ENCODE measurements around the gene ZNF749.

The ZNF749 gene

DNA sequence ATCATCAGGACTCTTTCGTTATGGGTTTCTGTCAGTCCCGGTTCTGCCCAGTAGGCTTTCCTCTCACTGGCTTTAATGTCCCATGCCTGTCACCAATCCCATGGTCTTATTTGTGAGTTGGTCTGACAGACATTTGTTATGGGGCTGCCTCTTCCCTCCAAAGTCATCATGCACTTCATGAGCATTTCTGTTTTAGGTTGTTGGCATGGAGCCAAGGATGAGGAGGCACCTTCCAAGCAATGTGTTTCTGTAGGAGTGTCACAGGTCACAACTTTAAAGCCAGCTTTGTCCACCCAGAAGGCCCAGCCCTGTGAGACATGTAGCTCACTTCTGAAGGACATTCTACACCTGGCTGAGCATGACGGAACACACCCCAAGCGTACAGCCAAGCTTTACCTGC, 15.7 kb upstream of the ZNF749 start:
- Histone ChIP-seq H3K9me3 (ENCODE audit: control insufficient read depth in 5 of 5, low read length in 5 of 5) (peaks cover 34 to 71% (median 49%) of the 10 kb centered on the region in 5 donors), H3K4me3 (ENCODE audit: low read depth in 1 of 5, low read length in 5 of 5) (peak overlapping the region in 4 of 5 donors; percentile 32 to 50 (median 40)), H3K36me3 (ENCODE audit: control insufficient read depth in 5 of 5, insufficient read depth in 5 of 5, low read length in 5 of 5) (peaks cover 33 to 64% (median 50%) of the 10 kb centered on the region in 5 donors)

DNA sequence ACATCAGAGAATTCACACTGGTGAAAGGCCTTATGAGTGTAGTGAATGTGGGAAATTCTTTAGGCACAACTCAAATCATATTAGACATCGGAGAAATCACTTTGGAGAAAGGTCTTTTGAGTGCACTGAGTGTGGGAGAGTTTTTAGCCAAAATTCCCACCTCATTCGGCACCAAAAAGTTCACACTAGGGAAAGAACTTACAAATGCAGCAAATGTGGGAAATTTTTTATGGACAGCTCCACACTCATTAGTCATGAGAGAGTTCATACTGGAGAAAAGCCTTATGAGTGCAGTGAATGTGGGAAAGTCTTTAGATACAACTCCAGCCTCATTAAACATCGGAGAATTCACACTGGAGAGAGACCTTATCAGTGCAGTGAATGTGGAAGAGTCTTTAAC, 14.1 kb upstream of the ZNF749 start:
- peaks cover 0 to 13% (median 0%) of the 10 kb centered on the region in 5 donors for H3K27me3 ChIP-seq (ENCODE audit: control insufficient read depth in 5 of 5, insufficient read depth in 4 of 5, low read length in 5 of 5)
- no peak overlapping the region for H3K27ac ChIP-seq (ENCODE audit: low read depth, low read length)
- H3K4me3 ChIP-seq (ENCODE audit: low read depth in 1 of 5, low read length in 5 of 5): peak overlapping the region in 3 of 5 donors; percentile 11 to 50 (median 32)
- H3K36me3 ChIP-seq (ENCODE audit: control insufficient read depth in 5 of 5, insufficient read depth in 5 of 5, low read length in 5 of 5): peaks cover 33 to 51% (median 44%) of the 10 kb centered on the region in 5 donors
- H3K9ac ChIP-seq (ENCODE audit: low read length in 5 of 5): peak overlapping the region in 1 of 5 donors; percentile 85
- peaks cover 34 to 73% (median 44%) of the 10 kb centered on the region in 5 donors for H3K9me3 ChIP-seq (ENCODE audit: control insufficient read depth in 5 of 5, low read length in 5 of 5)
- H3K4me1 ChIP-seq (ENCODE audit: control insufficient read depth in 5 of 5, insufficient read depth in 5 of 5, low read length in 5 of 5): peaks cover 0 to 13% (median 0%) of the 10 kb centered on the region in 5 donors

More for the DNA sequence above, 15.7 kb upstream of the ZNF749 start:
- Histone ChIP-seq H3K27ac (ENCODE audit: low read depth, low read length) (no peak overlapping the region), H3K9ac (ENCODE audit: low read length in 5 of 5) (no peak overlapping the region), H3K4me1 (ENCODE audit: control insufficient read depth in 5 of 5, insufficient read depth in 5 of 5, low read length in 5 of 5) (peaks cover 0 to 13% (median 0%) of the 10 kb centered on the region in 5 donors), H3K27me3 (ENCODE audit: control insufficient read depth in 5 of 5, insufficient read depth in 4 of 5, low read length in 5 of 5) (peaks cover 0 to 13% (median 0%) of the 10 kb centered on the region in 5 donors)

DNA sequence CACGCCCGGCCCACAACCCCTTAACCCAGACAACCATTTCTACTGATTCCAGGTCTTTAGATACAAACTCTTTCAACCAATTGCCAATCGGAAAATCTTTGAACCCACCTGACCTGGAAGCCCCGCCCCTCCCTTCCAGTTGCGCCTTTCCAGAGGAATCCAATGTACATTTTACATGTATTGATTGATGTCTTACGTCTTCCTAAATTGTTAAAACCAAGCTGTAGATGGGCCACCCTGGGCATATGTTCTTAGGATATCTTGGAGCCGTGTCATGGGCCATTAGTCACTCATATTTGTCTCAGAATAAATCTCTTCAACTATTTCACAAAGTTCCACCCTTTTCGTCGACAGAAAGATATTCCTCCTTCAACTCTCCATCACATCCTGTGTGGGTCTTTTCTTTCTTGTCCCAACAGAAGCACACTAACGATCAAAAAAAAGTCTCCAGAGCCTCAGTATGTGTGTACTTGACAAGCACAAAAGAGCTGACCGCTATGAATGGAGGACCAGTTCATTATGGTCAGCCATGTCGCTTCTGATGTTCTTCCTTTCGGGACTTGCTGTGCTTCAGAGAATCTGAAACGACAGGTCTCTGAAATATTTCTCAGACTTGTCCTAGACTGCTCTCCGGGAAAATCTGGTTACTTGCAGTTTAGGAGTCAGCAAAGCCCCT, 601 bp upstream of the ZNF749 start:
- Histone ChIP-seq H3K9me3 (ENCODE audit: control insufficient read depth in 5 of 5, low read length in 5 of 5) (peaks cover 0 to 6% (median 0%) of the 10 kb centered on the region in 5 donors), H3K4me1 (ENCODE audit: control insufficient read depth in 5 of 5, insufficient read depth in 5 of 5, low read length in 5 of 5) (peaks cover 4 to 22% (median 19%) of the 10 kb centered on the region in 5 donors), H3K36me3 (ENCODE audit: control insufficient read depth in 5 of 5, insufficient read depth in 5 of 5, low read length in 5 of 5) (peaks cover 0 to 14% (median 11%) of the 10 kb centered on the region in 5 donors), H3K4me3 (ENCODE audit: low read depth in 1 of 5, low read length in 5 of 5) (peak overlapping the region; percentile 79 to 96 (median 94)), H3K9ac (ENCODE audit: low read length in 5 of 5) (peak overlapping the region in 4 of 5 donors; percentile 83 to 91 (median 88)), H3K27ac (ENCODE audit: low read depth, low read length) (no peak overlapping the region), H3K27me3 (ENCODE audit: control insufficient read depth in 5 of 5, insufficient read depth in 4 of 5, low read length in 5 of 5) (no peaks in the 10 kb centered on the region)

DNA sequence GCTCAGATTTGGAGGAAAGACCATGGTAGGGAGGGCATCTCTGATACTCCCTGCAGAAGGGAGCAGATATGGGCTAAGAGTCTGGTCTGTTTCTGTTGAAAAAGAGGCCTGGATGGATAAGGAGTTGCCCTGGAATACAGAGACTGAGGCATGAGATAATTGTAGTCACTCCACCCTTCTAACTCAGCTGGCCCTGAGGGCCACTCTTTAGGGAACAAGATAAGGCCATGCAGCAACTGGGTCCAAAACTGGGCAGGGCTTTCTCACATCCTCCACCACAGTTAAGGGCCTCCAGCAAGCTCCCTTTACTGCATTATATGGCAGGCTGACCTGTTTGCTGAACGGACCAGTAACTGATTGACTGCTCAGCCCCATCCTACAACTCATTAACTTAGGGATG, 1.3 kb downstream of the ZNF749 start:
- Histone ChIP-seq H3K27ac (ENCODE audit: low read depth, low read length) (no peak overlapping the region), H3K9me3 (ENCODE audit: control insufficient read depth in 5 of 5, low read length in 5 of 5) (peaks cover under 1 to 20% (median 4%) of the 10 kb centered on the region in 5 donors), H3K4me1 (ENCODE audit: control insufficient read depth in 5 of 5, insufficient read depth in 5 of 5, low read length in 5 of 5) (peaks cover 4 to 22% (median 19%) of the 10 kb centered on the region in 5 donors), H3K4me3 (ENCODE audit: low read depth in 1 of 5, low read length in 5 of 5) (peak overlapping the region; percentile 83 to 96 (median 94)), H3K27me3 (ENCODE audit: control insufficient read depth in 5 of 5, insufficient read depth in 4 of 5, low read length in 5 of 5) (no peaks in the 10 kb centered on the region), H3K36me3 (ENCODE audit: control insufficient read depth in 5 of 5, insufficient read depth in 5 of 5, low read length in 5 of 5) (peaks cover 0 to 14% (median 11%) of the 10 kb centered on the region in 5 donors), H3K9ac (ENCODE audit: low read length in 5 of 5) (peak overlapping the region in 2 of 5 donors; percentile 83 to 87)

DNA sequence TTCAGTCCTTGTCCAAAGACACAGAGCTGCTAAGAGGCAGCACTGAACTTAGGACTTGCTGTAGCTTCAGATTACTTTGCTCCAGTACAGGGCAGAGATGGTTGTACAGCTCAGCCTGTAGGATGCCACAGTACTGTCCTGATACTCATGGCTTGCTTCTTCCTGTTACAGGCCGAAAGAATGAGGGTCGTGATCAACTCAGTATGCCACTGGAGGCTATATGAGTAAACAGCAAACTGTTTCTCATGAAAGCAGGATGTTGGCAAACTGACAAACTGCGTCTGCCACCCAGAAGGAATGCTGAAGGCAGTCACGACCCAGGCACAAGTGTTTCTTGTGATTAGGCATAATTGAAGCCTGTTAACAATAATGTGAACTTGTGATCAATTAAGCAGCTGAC, 2.8 kb downstream of the ZNF749 start:
- H3K9me3 ChIP-seq (ENCODE audit: control insufficient read depth in 5 of 5, low read length in 5 of 5): peaks cover 4 to 34% (median 12%) of the 10 kb centered on the region in 5 donors
- peaks cover 0 to 24% (median 15%) of the 10 kb centered on the region in 5 donors for H3K36me3 ChIP-seq (ENCODE audit: control insufficient read depth in 5 of 5, insufficient read depth in 5 of 5, low read length in 5 of 5)
- H3K27me3 ChIP-seq (ENCODE audit: control insufficient read depth in 5 of 5, insufficient read depth in 4 of 5, low read length in 5 of 5): no peaks in the 10 kb centered on the region
- no peak overlapping the region for H3K9ac ChIP-seq (ENCODE audit: low read length in 5 of 5)
- H3K4me1 ChIP-seq (ENCODE audit: control insufficient read depth in 5 of 5, insufficient read depth in 5 of 5, low read length in 5 of 5): peaks cover 4 to 22% (median 19%) of the 10 kb centered on the region in 5 donors
- no peak overlapping the region for H3K4me3 ChIP-seq (ENCODE audit: low read depth in 1 of 5, low read length in 5 of 5)
- H3K27ac ChIP-seq (ENCODE audit: low read depth, low read length): no peak overlapping the region

DNA sequence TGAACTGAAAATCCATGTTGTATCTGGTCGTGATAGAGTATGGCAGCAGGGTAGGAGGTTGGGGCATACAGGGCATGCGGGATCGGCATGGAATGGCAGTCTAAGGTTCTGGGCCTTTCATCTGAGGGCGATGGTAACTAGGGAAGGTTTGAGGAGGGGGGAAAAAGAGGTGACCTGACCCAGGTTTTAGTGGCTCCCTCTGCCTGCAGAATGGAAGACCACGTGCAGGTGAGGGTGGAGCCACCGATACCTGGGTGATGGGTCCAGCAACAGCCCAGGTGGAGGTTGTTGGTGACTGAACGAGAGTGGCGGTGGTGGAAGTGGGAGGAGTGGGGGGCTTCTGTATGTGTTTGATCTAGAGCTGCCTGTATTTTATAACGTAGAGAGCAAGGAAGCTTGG, 3.8 kb downstream of the ZNF749 start:
- peaks cover 14 to 44% (median 21%) of the 10 kb centered on the region in 5 donors for H3K9me3 ChIP-seq (ENCODE audit: control insufficient read depth in 5 of 5, low read length in 5 of 5)
- H3K4me1 ChIP-seq (ENCODE audit: control insufficient read depth in 5 of 5, insufficient read depth in 5 of 5, low read length in 5 of 5): peaks cover 5 to 22% (median 19%) of the 10 kb centered on the region in 5 donors
- H3K36me3 ChIP-seq (ENCODE audit: control insufficient read depth in 5 of 5, insufficient read depth in 5 of 5, low read length in 5 of 5): peaks cover 3 to 34% (median 25%) of the 10 kb centered on the region in 5 donors

DNA sequence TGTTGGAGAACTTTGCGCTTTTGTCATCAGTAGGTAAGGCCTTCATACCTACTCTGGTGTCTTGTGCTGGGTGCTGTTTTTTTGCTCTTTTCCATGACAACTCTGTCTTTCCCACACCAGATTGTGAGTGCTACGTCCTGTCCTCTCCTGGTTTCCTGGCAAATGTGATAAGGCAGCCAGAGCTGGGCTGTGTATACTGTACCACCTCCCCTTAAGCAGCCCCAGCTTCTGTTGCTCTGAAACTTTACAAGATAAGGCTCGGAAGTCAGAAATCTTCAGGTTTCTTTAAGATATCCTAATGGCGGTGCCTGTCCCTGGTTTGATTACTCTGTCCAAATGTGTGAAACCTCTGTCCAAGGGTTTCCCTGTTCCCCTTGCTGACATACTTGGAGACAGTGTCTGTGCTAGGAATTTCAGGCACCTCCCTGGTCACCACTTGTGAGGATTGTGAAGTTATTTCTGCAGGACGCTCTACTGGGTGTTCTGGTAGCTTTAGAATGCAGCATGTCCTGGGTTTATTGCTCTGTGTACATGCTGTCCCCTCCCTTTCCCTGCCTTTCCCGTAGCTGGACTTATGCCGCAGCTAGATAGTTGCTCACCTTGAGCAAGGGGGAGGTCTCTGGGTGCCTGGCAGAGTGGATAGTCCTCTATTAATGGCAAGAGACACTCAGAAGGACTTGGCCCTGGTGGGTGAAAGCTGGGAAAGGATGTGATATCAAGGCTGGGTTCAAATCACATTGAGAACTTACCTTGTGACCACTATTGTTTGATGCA, 7.0 kb downstream of the ZNF749 start:
- H3K27ac ChIP-seq (ENCODE audit: low read depth, low read length): no peak overlapping the region
- peaks cover 25 to 73% (median 39%) of the 10 kb centered on the region in 5 donors for H3K9me3 ChIP-seq (ENCODE audit: control insufficient read depth in 5 of 5, low read length in 5 of 5)
- H3K36me3 ChIP-seq (ENCODE audit: control insufficient read depth in 5 of 5, insufficient read depth in 5 of 5, low read length in 5 of 5): peaks cover 15 to 49% (median 37%) of the 10 kb centered on the region in 5 donors

More for the DNA sequence above, 3.8 kb downstream of the ZNF749 start:
- Histone ChIP-seq H3K27me3 (ENCODE audit: control insufficient read depth in 5 of 5, insufficient read depth in 4 of 5, low read length in 5 of 5) (no peaks in the 10 kb centered on the region), H3K9ac (ENCODE audit: low read length in 5 of 5) (no peak overlapping the region), H3K4me3 (ENCODE audit: low read depth in 1 of 5, low read length in 5 of 5) (peak overlapping the region in 1 of 5 donors; percentile 15), H3K27ac (ENCODE audit: low read depth, low read length) (no peak overlapping the region)

DNA sequence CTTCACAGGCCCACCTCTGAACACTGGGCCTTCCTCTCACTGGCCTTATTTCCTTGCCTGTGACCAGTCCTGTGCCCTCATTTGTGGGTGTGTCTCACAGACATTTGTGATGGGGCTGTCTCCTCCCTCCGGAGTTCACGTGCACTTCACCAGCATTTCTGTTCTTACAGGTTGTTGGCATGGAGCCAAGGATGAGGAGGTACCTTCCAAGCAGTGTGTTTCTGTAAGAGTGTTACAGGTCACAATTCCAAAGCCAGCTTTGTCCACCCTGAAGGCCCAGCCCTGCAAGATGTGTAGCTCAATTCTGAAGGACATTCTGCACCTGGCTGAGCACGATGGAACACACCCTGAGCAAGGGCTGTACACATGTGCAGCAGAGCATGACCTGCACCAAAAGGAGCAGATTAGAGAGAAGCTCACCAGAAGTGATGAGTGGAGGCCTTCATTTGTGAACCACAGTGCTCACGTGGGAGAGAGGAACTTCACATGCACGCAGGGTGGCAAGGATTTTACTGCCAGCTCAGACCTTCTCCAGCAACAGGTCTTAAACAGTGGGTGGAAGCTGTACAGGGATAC, 8.1 kb downstream of the ZNF749 start:
- Histone ChIP-seq H3K9ac (ENCODE audit: low read length in 5 of 5) (no peak overlapping the region), H3K27ac (ENCODE audit: low read depth, low read length) (no peak overlapping the region), H3K4me1 (ENCODE audit: control insufficient read depth in 5 of 5, insufficient read depth in 5 of 5, low read length in 5 of 5) (peaks cover 0 to 9% (median 0%) of the 10 kb centered on the region in 5 donors), H3K4me3 (ENCODE audit: low read depth in 1 of 5, low read length in 5 of 5) (peak overlapping the region in 4 of 5 donors; percentile 25 to 54 (median 32)), H3K9me3 (ENCODE audit: control insufficient read depth in 5 of 5, low read length in 5 of 5) (peaks cover 28 to 77% (median 41%) of the 10 kb centered on the region in 5 donors), H3K36me3 (ENCODE audit: control insufficient read depth in 5 of 5, insufficient read depth in 5 of 5, low read length in 5 of 5) (peaks cover 15 to 43% (median 34%) of the 10 kb centered on the region in 5 donors), H3K27me3 (ENCODE audit: control insufficient read depth in 5 of 5, insufficient read depth in 4 of 5, low read length in 5 of 5) (no peaks in the 10 kb centered on the region)

More for the DNA sequence above, 7.0 kb downstream of the ZNF749 start:
- H3K9ac ChIP-seq (ENCODE audit: low read length in 5 of 5): no peak overlapping the region
- peaks cover 0 to 9% (median 0%) of the 10 kb centered on the region in 5 donors for H3K4me1 ChIP-seq (ENCODE audit: control insufficient read depth in 5 of 5, insufficient read depth in 5 of 5, low read length in 5 of 5)
- H3K27me3 ChIP-seq (ENCODE audit: control insufficient read depth in 5 of 5, insufficient read depth in 4 of 5, low read length in 5 of 5): no peaks in the 10 kb centered on the region
- H3K4me3 ChIP-seq (ENCODE audit: low read depth in 1 of 5, low read length in 5 of 5): peak overlapping the region in 2 of 5 donors; percentile 31 to 54

DNA sequence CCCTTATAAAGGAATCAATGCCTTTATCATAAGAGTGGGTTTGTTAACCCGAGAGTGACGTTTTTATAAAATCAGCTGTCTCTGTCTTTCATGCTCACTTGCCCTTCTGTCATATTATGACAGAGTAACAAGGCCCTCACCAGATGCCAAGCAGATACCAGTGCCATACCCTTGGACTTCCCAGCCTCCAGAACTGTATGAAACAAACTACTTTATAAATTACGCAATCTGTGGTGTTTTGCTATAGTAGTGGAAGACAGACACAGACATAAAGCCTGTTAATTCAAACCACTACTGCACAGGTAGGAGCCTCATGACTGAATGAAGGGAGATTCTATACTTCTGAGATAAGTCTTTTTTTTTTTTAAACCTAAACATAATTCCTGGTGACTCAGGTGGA, 17.2 kb downstream of the ZNF749 start:
- Histone ChIP-seq H3K27me3 (ENCODE audit: control insufficient read depth in 5 of 5, insufficient read depth in 4 of 5, low read length in 5 of 5) (no peaks in the 10 kb centered on the region), H3K36me3 (ENCODE audit: control insufficient read depth in 5 of 5, insufficient read depth in 5 of 5, low read length in 5 of 5) (peaks cover 0 to 4% (median 0%) of the 10 kb centered on the region in 5 donors), H3K9me3 (ENCODE audit: control insufficient read depth in 5 of 5, low read length in 5 of 5) (peaks cover 20 to 49% (median 26%) of the 10 kb centered on the region in 5 donors), H3K9ac (ENCODE audit: low read length in 5 of 5) (no peak overlapping the region), H3K27ac (ENCODE audit: low read depth, low read length) (no peak overlapping the region), H3K4me3 (ENCODE audit: low read depth in 1 of 5, low read length in 5 of 5) (peak overlapping the region in 1 of 5 donors; percentile 22), H3K4me1 (ENCODE audit: control insufficient read depth in 5 of 5, insufficient read depth in 5 of 5, low read length in 5 of 5) (no peaks in the 10 kb centered on the region)
